SK-N-MC (cell line): ENCODE results near the gene HHIP.

Experiments
- EZH2 ChIP-seq: fragments of 200-600 bp; sonication (generic); IDR thresholded peaks from one replicate; pipeline ENCODE4 v1.6.1; 2017; ENCODE audit warnings: antibody characterized with exemption
- FOXP2 ChIP-seq: optimal IDR thresholded peaks from 2 replicates; pipeline ENCODE3; 2011; ENCODE audit warnings: mild to moderate bottlenecking, moderate library complexity; ENCODE audit not compliant: insufficient read depth; ENCODE audit errors: extremely low read length, control extremely low read depth
- POLR2AphosphoS5 ChIP-seq: IDR thresholded peaks from 2 replicates; pipeline ENCODE4 v1.6.1; 2012; ENCODE audit warnings: mild to moderate bottlenecking, low read depth, low read length, borderline replicate concordance

GRCh38 chr4:144716778-144717177, 70.8 kb downstream of the HHIP start:
- no peak for TF ChIP-seq POLR2AphosphoS5
- TF ChIP-seq EZH2, result no peak
- TF ChIP-seq FOXP2, result no peak
